ENCODE data around the gene TAS2R42.

The TAS2R42 gene
- 0 reads per million in 2 donors for total RNA-seq

GRCh38 chr12:11186837-11187236 is at the start of gene TAS2R42:
Gene TAS2R42, minus strand, starts transcription at chr12:11186937. Its CDS starts 0 bp downstream, at chr12:11186937.
- DNase-seq, result no peak

- no peak for DNase-seq
Measured at GRCh38 chr12:11233532-11233931, 46.8 kb upstream of the TAS2R42 start.

GRCh38 chr12:11228296-11228879 is 41.7 kb upstream of the TAS2R42 start:
- DNase-seq, result peak in 2 of 5 experiments; percentile 3 to 41

- no peak for DNase-seq
Measured at GRCh38 chr12:11227373-11227772, 40.6 kb upstream of the TAS2R42 start.

GRCh38 chr12:11209113-11209512 is 22.4 kb upstream of the TAS2R42 start:
- no peak for DNase-seq

GRCh38 chr12:11204173-11204572 is 17.4 kb upstream of the TAS2R42 start:
- DNase-seq, result no peak

- DNase-seq, result no peak
Measured at GRCh38 chr12:11202811-11203210, 16.1 kb upstream of the TAS2R42 start.

- DNase-seq, result no peak
Measured at GRCh38 chr12:11183011-11183410, 3.7 kb downstream of the TAS2R42 start.

GRCh38 chr12:11182529-11182928 is 4.2 kb downstream of the TAS2R42 start:
- no peak for DNase-seq

- DNase-seq, result no peak
Measured at GRCh38 chr12:11178250-11178649, 8.5 kb downstream of the TAS2R42 start.

GRCh38 chr12:11174022-11174421 is 12.7 kb downstream of the TAS2R42 start:
- DNase-seq, result no peak

GRCh38 chr12:11171969-11172675 is 14.6 kb downstream of the TAS2R42 start:
- peak in 1 of 5 experiments; percentile 23 for DNase-seq

GRCh38 chr12:11171145-11171968 is 15.4 kb downstream of the TAS2R42 start, which contains the start of gene SMIM10L1:
Gene SMIM10L1, plus strand, starts transcription at chr12:11171194. Its CDS starts 163 bp downstream, at chr12:11171357.
- DNase-seq, result peak; percentile 64 to 95 (median 80)

- no peak for DNase-seq
Measured at GRCh38 chr12:11170810-11171144, 16.0 kb downstream of the TAS2R42 start.

- no peak for DNase-seq
Measured at GRCh38 chr12:11166300-11166699, 20.4 kb downstream of the TAS2R42 start.

- no peak for DNase-seq
Measured at GRCh38 chr12:11164384-11164783, 22.4 kb downstream of the TAS2R42 start.

GRCh38 chr12:11162502-11162901 is 24.2 kb downstream of the TAS2R42 start:
- DNase-seq, result no peak

- DNase-seq, result no peak
Measured at GRCh38 chr12:11158885-11159444, 27.8 kb downstream of the TAS2R42 start.

- DNase-seq, result no peak
Measured at GRCh38 chr12:11154400-11154925, 32.3 kb downstream of the TAS2R42 start.

- no peak for DNase-seq
Measured at GRCh38 chr12:11152725-11153124, 34.0 kb downstream of the TAS2R42 start.

- no peak for DNase-seq
Measured at GRCh38 chr12:11150832-11151231, 35.9 kb downstream of the TAS2R42 start.

- DNase-seq, result no peak
Measured at GRCh38 chr12:11147420-11147819, 39.3 kb downstream of the TAS2R42 start.

- no peak for DNase-seq
Measured at GRCh38 chr12:11144297-11144696, 42.4 kb downstream of the TAS2R42 start.

All from T-helper 2 cell (primary cell).